ENCODE results near the gene ALDH2. TPM values are rescaled to one million over a fixed set of nuclear protein-coding genes. Genes with fewer than 3 reads are reported as not detected.

The ALDH2 gene
- total and polyA plus RNA-seq, 9 of the 15 experiments (the other 6 are each of a cell fraction or from before 2014, with no cell fraction given), result 1.9 to 22.5 (median 12.2) TPM

- in situ Hi-C loops (cut with MboI) (no loop called here), intact Hi-C loops (cut with micrococcal nuclease) (no loop called here)
- peaks cover 20 to 22% of the 10 kb centered on the region in 2 experiments for H3K4me1 ChIP-seq (replicated peaks in 1 of 2; ENCODE audit: control insufficient read depth in 2 of 2, insufficient read depth in 2 of 2, low read length in 2 of 2)
- H3K36me3 ChIP-seq (ENCODE audit: control insufficient read depth, insufficient read depth, low read length), result no peaks in the 10 kb centered on the region
- H4K20me1 ChIP-seq (replicated peaks; ENCODE audit: control insufficient read depth, insufficient read depth, low read length), result no peaks in the 10 kb centered on the region
- 37% methylated on average over 16 of the region's 18 CpGs for WGBS (ENCODE audit: insufficient coverage, low coverage, missing lambda C conversion rate)
- H3K4me3 ChIP-seq, result peak overlapping the region; percentile 58
- no peaks in the 10 kb centered on the region for H3K27me3 ChIP-seq (ENCODE audit: control insufficient read depth in 2 of 2, insufficient read depth in 2 of 2, low read length in 2 of 2)
- BruUV-seq (replicated peaks), result TSS peak; percentile 75
- ATAC-seq (no peak; the same call in 2 of the 3 replicates), DNase-seq (ENCODE audit: extremely low read depth in 1 of 4, low spot score in 3 of 4) (no peak), FAIRE-seq (peak; percentile 29)
- H2AFZ ChIP-seq (ENCODE audit: low read depth, low read length), result peak overlapping the region; percentile 89
- ChIA-PET CTCF (ENCODE audit: low intra/inter-chr PET ratio) (no interaction called here), POLR2A (interaction anchor here (0.6 to 1.4 kb wide), 4 partner anchors 8 to 241 kb away, joined by 3 to 5 read pairs (median 4); no protein-coding TSS in a partner anchor)
- H3K9me1 ChIP-seq (ENCODE audit: control insufficient read depth, insufficient read depth, low read length), result no peaks in the 10 kb centered on the region
- peak overlapping the region; percentile 74 to 92 for H3K9ac ChIP-seq (ENCODE audit: insufficient read depth in 1 of 2, low read depth in 2 of 2, low read length in 2 of 2)
- no peaks in the 10 kb centered on the region; the same call in 2 of the 3 replicates for H3K79me2 ChIP-seq (ENCODE audit: control insufficient read depth, insufficient read depth, low read length)
- no peak overlapping the region; the same call in 1 of the 3 replicates for H3K27ac ChIP-seq (ENCODE audit: extremely low read depth, low read depth, low read length)
- no peaks in the 10 kb centered on the region for H3K9me3 ChIP-seq (replicated peaks; ENCODE audit: control insufficient read depth, insufficient read depth, low read depth, low read length)
- H3K4me2 ChIP-seq (ENCODE audit: insufficient read depth, low read length), result peak overlapping the region; percentile 98
- TF ChIP-seq HNRNPLL (IDR thresholded peaks at IDR 0.05; ENCODE audit: low read depth, low read length, poor library complexity, severe bottlenecking) (no peak), ZNF583 (CRISPR knock-in tag; IDR thresholded peaks at IDR 0.05) (no peak), MGA (IDR thresholded peaks at IDR 0.05) (peak; percentile 38), GTF2E2 (tag; IDR thresholded peaks at IDR 0.05) (peak; percentile 65; the same call in 1 of the 2 replicates), SLC30A9 (CRISPR knock-in tag; IDR thresholded peaks at IDR 0.05) (no peak), FOSL1 (tag; conservative IDR thresholded peaks at IDR 0.05) (peak; percentile 36; the same call in 1 of the 2 replicates), C11orf30 (IDR thresholded peaks at IDR 0.05; ENCODE audit: low read depth) (peak; percentile 49; the same call in 1 of the 2 replicates), RBM25 (IDR thresholded peaks at IDR 0.05; ENCODE audit: low read depth, low read length, severe bottlenecking) (peak; percentile 35), POLR2G (IDR thresholded peaks at IDR 0.05; ENCODE audit: low read depth, low read length) (no peak), ZNF316 (IDR thresholded peaks at IDR 0.05) (0 out of 2 replicates have a peak, but pooled peaks have one; percentile 30)
Measured at GRCh38 chr12:111767362-111768158, 827 bp downstream of the ALDH2 start.

Data from K562 (cell line).